Stimulated activated CD8-positive, alpha-beta memory T cell treated with anti-CD3 and anti-CD28 coated beads, Interleukin-15, amount 100 ng/mL, for 1 hour (primary cell): ENCODE data around the gene CD79A.

ENCODE experiments used
- DNase-seq: peaks from one replicate; pipeline ENCODE4 v3.0.0-alpha.2; 2020; ENCODE audit warnings: low read depth

Gene CD79A

GRCh38 chr19:41883821-41884733, 7.0 kb downstream of the CD79A start:
- peak; percentile 71 for DNase-seq

- peak; percentile 46 for DNase-seq
These were observed 10.0 kb downstream of the CD79A start for GRCh38 chr19:41886761-41887710.

GRCh38 chr19:41887711-41888382, 10.8 kb downstream of the CD79A start:
- DNase-seq, result peak; percentile 69

GRCh38 chr19:41888926-41889325, 11.8 kb downstream of the CD79A start:
- DNase-seq, result no peak

- DNase-seq, result no peak
These were observed 12.8 kb downstream of the CD79A start for GRCh38 chr19:41889896-41890295.

- no peak for DNase-seq
These were observed 13.9 kb downstream of the CD79A start for GRCh38 chr19:41890936-41891335.

GRCh38 chr19:41892173-41892902, 15.3 kb downstream of the CD79A start:
- no peak for DNase-seq

- no peak for DNase-seq
These were observed 16.8 kb downstream of the CD79A start for GRCh38 chr19:41893899-41894298.

- no peak for DNase-seq
These were observed 17.3 kb downstream of the CD79A start for GRCh38 chr19:41894350-41894749.

- no peak for DNase-seq
These were observed 18.9 kb downstream of the CD79A start for GRCh38 chr19:41895745-41896580.

- no peak for DNase-seq
These were observed 19.5 kb downstream of the CD79A start for GRCh38 chr19:41896581-41896942.

GRCh38 chr19:41897181-41897580, 20.1 kb downstream of the CD79A start:
- DNase-seq, result no peak

GRCh38 chr19:41897820-41898219, 20.7 kb downstream of the CD79A start:
- DNase-seq, result no peak

GRCh38 chr19:41898235-41898634, 21.2 kb downstream of the CD79A start:
- no peak for DNase-seq

GRCh38 chr19:41901707-41902360, 24.8 kb downstream of the CD79A start:
- no peak for DNase-seq

GRCh38 chr19:41902594-41902993, 25.5 kb downstream of the CD79A start:
- no peak for DNase-seq

- no peak for DNase-seq
These were observed 26.3 kb downstream of the CD79A start for GRCh38 chr19:41903193-41903953.

GRCh38 chr19:41904118-41904870, 27.2 kb downstream of the CD79A start:
- DNase-seq, result no peak
